ENCODE results near the gene SEMA5B. TPM values are rescaled to one million over a fixed set of nuclear protein-coding genes. Genes with fewer than 3 reads are reported as not detected.

Gene SEMA5B
- total RNA-seq, 2 experiments from 2014 or later = 0.13 to 2.3 TPM

- CTCF ChIA-PET (ENCODE audit: unreplicated experiment) = no interaction called here
- Histone ChIP-seq H3K4me3 (ENCODE audit: low read depth, low read length, poor library complexity, severe bottlenecking) (no peak overlapping the region), H3K9me3 (ENCODE audit: low read length) (no peaks in the 10 kb centered on the region), H3K9me2 (ENCODE audit: insufficient read depth, low read length) (no peaks in the 10 kb centered on the region), H2AFZ (ENCODE audit: low read length) (no peak overlapping the region), H4K20me1 (ENCODE audit: insufficient read depth, low read length) (no peaks in the 10 kb centered on the region), H3K4me1 (ENCODE audit: insufficient read depth, low read length, poor library complexity, severe bottlenecking) (no peaks in the 10 kb centered on the region), H3K4me2 (ENCODE audit: low read length) (no peak overlapping the region), H3K36me3 (ENCODE audit: insufficient read depth, low read length) (no peaks in the 10 kb centered on the region), H3K27ac (ENCODE audit: low read depth, low read length, poor library complexity, severe bottlenecking) (no peak overlapping the region), H3K79me2 (ENCODE audit: insufficient read depth, low read depth, low read length) (no peaks in the 10 kb centered on the region)
- no peak for TF ChIP-seq CTCF (conservative IDR thresholded peaks at IDR 0.05; ENCODE audit: low read length)
- TF ChIP-seq EZH2phosphoT487 (IDR thresholded peaks at IDR 0.05; ENCODE audit: borderline replicate concordance, low read depth, low read length) = no peak
- no TSS peak for BruUV-seq (replicated peaks)
- intact Hi-C loops (cut with micrococcal nuclease; ENCODE audit: unreplicated experiment) = no loop called here
- DNase-seq (ENCODE audit: low spot score) = no peak
- POLR2A ChIA-PET = no interaction called here
Observed at GRCh38 chr3:122992133-122992532, 35.4 kb downstream of the SEMA5B start.

- BruUV-seq (replicated peaks) = no TSS peak
- Histone ChIP-seq H4K20me1 (ENCODE audit: insufficient read depth, low read length) (no peaks in the 10 kb centered on the region), H3K9me2 (ENCODE audit: insufficient read depth, low read length) (no peaks in the 10 kb centered on the region), H3K79me2 (ENCODE audit: insufficient read depth, low read depth, low read length) (no peaks in the 10 kb centered on the region), H3K27ac (ENCODE audit: low read depth, low read length, poor library complexity, severe bottlenecking) (no peak overlapping the region), H3K4me2 (ENCODE audit: low read length) (no peak overlapping the region), H3K4me1 (ENCODE audit: insufficient read depth, low read length, poor library complexity, severe bottlenecking) (no peaks in the 10 kb centered on the region), H3K36me3 (ENCODE audit: insufficient read depth, low read length) (no peaks in the 10 kb centered on the region), H2AFZ (ENCODE audit: low read length) (no peak overlapping the region), H3K9me3 (ENCODE audit: low read length) (no peaks in the 10 kb centered on the region), H3K4me3 (ENCODE audit: low read depth, low read length, poor library complexity, severe bottlenecking) (no peak overlapping the region)
- no peak for DNase-seq (ENCODE audit: low spot score)
- POLR2A ChIA-PET = interaction anchor here (0.6 kb wide), 1 partner anchor 11 kb away, joined by 3 read pairs; no protein-coding TSS in a partner anchor
- intact Hi-C loops (cut with micrococcal nuclease; ENCODE audit: unreplicated experiment) = no loop called here
- CTCF ChIA-PET (ENCODE audit: unreplicated experiment) = no interaction called here
- TF ChIP-seq CTCF (conservative IDR thresholded peaks at IDR 0.05; ENCODE audit: low read length) (no peak), EZH2phosphoT487 (IDR thresholded peaks at IDR 0.05; ENCODE audit: borderline replicate concordance, low read depth, low read length) (no peak)
Observed at GRCh38 chr3:122991236-122991985, 36.2 kb downstream of the SEMA5B start.

- H3K4me3 ChIP-seq (ENCODE audit: low read depth, low read length, poor library complexity, severe bottlenecking) = no peak overlapping the region
- H3K9me3 ChIP-seq (ENCODE audit: low read length) = no peaks in the 10 kb centered on the region
- no peak overlapping the region for H2AFZ ChIP-seq (ENCODE audit: low read length)
- H3K79me2 ChIP-seq (ENCODE audit: insufficient read depth, low read depth, low read length) = no peaks in the 10 kb centered on the region
- ChIA-PET POLR2A (no interaction called here), CTCF (ENCODE audit: unreplicated experiment) (no interaction called here)
- no peak overlapping the region for H3K27ac ChIP-seq (ENCODE audit: low read depth, low read length, poor library complexity, severe bottlenecking)
- no peaks in the 10 kb centered on the region for H3K36me3 ChIP-seq (ENCODE audit: insufficient read depth, low read length)
- intact Hi-C loops (cut with micrococcal nuclease; ENCODE audit: unreplicated experiment) = no loop called here
- DNase-seq (ENCODE audit: low spot score) = no peak
- BruUV-seq (replicated peaks) = no TSS peak
- no peaks in the 10 kb centered on the region for H3K4me1 ChIP-seq (ENCODE audit: insufficient read depth, low read length, poor library complexity, severe bottlenecking)
- TF ChIP-seq EZH2phosphoT487 (IDR thresholded peaks at IDR 0.05; ENCODE audit: borderline replicate concordance, low read depth, low read length) (no peak), CTCF (conservative IDR thresholded peaks at IDR 0.05; ENCODE audit: low read length) (no peak)
- H3K9me2 ChIP-seq (ENCODE audit: insufficient read depth, low read length) = no peaks in the 10 kb centered on the region
- no peaks in the 10 kb centered on the region for H4K20me1 ChIP-seq (ENCODE audit: insufficient read depth, low read length)
- H3K4me2 ChIP-seq (ENCODE audit: low read length) = no peak overlapping the region
Observed at GRCh38 chr3:122989856-122990575, 37.5 kb downstream of the SEMA5B start.
